ENCODE results near the gene RNPEPL1. TPM values are rescaled to one million over a fixed set of nuclear protein-coding genes. Genes with fewer than 3 reads are reported as not detected.
A peak's percentile ranks its signal among the peaks of the same experiment; 100 is the strongest.

The RNPEPL1 gene
- total RNA-seq, 1 donor from 2014 or later, result 4.5 TPM

DNA sequence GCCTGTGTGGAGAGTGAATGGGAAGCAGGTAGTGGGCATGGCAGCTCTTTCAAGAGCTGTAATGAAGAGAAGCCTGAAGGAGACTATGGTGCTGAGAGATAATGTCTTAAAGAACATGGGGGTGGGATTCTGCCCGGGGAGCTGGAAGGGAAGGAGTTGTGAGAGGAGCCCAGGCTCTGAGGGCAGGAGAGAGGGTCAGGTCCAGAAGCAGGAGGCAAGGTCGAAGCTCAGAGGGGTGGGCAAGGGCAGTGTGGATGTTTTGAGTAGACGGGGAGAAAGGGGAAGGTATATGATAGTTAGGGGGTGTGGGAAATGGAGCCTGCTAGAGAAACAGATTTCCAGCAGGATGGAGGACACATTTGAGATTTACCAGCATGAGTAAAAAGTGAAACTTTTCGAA is 20.4 kb downstream of the RNPEPL1 start:
- no peak for FAIRE-seq
- DNase-seq (ENCODE audit: low spot score in 2 of 2), result no peak

DNA sequence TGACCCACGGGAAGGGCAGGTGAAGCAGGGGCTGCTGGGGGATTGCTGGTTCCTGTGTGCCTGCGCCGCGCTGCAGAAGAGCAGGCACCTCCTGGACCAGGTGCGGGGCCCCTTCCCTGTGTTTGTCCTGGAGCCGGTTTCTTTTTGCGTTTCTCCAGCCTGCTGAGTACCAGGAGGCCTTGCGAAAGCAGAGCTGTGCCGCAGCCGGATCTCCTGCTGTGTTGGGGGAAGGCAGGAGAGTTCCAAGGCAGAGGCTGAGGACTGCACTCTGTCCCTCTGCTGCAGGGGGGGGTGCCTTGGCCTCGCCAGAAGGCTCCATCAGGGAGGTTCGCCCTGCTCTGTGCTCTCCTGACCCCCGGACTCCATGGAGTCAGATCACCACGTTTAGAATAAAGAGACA is 21.1 kb downstream of the RNPEPL1 start:
- FAIRE-seq, result no peak
- DNase-seq (ENCODE audit: low spot score in 2 of 2), result no peak

DNA sequence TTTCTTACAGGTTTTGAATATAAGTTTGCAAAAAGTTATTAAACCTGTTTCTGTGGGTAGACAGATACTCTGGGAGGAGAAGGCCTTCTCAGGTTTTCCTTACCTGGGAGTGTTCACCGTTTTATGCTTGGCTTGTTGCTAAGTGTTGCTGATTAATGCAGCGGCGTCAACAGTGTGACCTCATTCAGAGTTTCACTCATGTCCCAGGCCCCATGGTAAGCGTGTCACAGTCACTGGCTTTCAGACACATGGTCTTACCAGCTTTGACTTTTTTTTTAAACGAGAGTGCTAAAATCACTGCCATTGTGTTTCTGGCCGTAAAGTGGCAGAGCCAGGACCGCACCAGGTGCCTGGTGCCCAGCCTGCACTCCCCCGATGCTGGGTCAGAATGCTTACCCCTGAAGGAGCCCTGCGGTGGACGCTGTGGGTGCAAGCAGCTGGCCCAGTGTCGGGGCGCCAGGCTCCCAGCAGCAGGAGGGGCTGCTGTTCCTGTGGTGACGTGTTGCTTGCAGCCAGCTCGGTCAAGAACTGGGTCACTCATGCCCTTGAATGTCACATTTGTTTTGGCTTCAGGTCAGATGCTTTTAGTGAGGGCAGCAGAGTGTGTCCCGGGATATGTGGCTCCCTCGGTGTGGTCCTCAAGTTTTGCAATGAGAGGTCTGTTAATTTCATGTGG is 21.7 kb downstream of the RNPEPL1 start:
- FAIRE-seq (no peak), DNase-seq (ENCODE audit: low spot score in 2 of 2) (no peak)

DNA sequence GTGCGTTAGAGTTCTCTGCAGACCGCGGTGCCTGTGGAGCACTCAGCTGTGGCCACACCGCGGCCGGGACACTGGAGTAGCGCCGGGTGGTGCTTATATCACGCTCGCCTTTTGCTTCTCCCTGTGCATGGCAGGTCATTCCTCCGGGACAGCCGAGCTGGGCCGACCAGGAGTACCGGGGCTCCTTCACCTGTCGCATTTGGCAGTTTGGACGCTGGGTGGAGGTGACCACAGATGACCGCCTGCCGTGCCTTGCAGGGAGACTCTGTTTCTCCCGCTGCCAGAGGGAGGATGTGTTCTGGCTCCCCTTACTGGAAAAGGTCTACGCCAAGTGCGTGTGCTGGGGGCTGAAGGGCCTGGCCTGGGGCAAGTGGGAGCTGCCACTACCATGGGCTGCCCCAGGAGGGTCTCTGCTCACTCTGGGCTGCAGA is 22.4 kb downstream of the RNPEPL1 start:
- FAIRE-seq (no peak), DNase-seq (ENCODE audit: low spot score in 2 of 2) (no peak)

DNA sequence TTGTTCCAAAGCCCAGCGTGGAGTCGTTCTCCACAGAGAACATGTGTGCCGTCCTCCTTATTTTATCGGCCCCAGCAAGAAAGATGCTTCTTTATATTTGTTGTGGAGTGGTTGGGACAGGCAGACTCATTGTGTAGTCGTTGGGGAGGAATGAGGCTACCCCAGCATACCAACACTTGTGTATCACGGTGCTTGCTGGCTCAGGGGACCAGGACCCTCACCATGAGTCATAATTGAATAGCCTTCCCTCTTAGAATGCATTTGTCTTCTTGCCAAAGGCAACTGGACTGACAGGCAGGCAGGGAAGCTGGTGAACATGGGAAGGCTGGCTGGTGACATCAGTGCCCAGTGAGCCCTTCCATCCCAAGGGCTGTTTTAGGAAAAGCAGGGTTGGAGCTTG is 22.9 kb downstream of the RNPEPL1 start:
- DNase-seq (ENCODE audit: low spot score in 2 of 2), result no peak
- no peak for FAIRE-seq

DNA sequence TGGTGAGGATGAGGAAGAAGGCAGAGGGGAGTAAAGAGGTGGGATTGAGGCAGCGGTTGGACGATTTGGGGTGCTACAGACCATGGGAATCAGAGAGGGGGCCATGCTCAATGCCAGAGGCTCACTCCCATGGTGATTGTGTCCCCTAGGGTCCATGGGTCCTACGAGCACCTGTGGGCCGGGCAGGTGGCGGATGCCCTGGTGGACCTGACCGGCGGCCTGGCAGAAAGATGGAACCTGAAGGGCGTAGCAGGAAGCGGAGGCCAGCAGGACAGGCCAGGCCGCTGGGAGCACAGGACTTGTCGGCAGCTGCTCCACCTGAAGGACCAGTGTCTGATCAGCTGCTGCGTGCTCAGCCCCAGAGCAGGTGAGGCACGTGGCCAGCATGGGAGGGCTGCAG is 23.5 kb downstream of the RNPEPL1 start:
- no peak for FAIRE-seq

DNA sequence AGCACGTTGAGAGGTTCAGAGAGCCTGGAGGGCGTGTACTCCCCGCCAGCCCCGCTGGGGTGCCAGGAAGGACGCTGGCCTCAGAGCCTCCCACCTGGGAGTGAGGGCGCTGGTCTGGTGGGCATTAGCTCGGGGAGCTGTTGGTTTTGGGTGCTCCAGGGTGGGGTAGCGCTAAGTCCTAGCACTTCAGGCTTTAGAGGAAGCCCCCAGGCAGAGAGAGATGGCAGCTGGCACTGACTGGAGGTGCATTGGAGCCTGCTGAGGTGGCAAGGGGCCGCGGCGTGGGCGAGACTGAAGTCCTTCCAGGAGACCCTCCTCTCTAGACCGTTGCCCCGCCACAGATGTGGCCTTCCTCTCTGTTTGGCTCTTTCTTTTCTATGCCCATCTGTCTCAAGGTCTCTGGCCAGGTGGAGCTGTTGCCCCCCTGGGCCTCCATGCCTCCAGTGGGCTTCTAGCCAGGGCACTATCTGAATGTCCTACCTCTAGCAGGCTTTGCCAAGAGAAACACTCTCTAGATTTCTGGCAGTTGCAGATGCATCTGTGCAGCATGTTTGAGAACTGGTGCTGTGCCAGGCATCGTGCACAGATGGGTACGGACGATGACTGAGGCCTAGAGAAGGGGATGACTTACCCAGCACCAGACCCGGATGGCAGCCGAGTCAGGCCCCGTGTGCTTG is 24.9 kb downstream of the RNPEPL1 start:
- no peak for DNase-seq (ENCODE audit: low spot score in 2 of 2)
- no peak for FAIRE-seq

More for the DNA sequence above, 23.5 kb downstream of the RNPEPL1 start:
- DNase-seq (ENCODE audit: low spot score in 2 of 2), result no peak

DNA sequence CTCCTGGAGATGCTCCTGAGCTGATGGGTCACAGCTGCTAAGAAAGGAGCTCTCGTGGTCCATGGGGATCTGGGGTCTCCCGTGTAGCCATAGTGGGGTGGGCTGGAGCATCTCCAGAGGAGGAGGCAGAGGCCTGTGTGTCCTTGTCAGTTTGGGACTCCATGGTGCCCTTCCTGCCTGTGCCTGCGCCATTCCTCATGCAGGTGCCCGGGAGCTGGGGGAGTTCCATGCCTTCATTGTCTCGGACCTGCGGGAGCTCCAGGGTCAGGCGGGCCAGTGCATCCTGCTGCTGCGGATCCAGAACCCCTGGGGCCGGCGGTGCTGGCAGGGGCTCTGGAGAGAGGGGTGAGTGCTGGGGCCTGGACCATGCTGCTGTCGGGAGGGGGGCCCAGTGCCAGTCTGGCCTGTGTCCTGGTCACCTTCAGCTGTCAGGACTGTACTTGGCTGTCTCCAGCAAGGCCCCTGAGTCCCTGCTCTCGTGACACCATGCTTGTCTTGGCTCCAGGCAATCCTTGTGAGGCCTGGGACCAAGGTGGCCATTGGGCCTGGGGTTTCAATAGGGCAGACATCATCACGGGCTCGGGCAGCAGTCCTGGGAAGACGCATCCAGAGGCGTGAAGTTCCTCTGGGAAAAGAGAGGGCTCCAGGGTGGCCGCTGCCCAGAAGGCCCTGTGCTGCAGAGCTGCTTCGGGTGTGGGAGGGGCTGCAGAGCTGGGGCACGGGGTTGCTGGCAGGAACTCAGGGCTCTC is 25.6 kb downstream of the RNPEPL1 start:
- no peak for FAIRE-seq
- DNase-seq (ENCODE audit: low spot score in 2 of 2), result no peak

DNA sequence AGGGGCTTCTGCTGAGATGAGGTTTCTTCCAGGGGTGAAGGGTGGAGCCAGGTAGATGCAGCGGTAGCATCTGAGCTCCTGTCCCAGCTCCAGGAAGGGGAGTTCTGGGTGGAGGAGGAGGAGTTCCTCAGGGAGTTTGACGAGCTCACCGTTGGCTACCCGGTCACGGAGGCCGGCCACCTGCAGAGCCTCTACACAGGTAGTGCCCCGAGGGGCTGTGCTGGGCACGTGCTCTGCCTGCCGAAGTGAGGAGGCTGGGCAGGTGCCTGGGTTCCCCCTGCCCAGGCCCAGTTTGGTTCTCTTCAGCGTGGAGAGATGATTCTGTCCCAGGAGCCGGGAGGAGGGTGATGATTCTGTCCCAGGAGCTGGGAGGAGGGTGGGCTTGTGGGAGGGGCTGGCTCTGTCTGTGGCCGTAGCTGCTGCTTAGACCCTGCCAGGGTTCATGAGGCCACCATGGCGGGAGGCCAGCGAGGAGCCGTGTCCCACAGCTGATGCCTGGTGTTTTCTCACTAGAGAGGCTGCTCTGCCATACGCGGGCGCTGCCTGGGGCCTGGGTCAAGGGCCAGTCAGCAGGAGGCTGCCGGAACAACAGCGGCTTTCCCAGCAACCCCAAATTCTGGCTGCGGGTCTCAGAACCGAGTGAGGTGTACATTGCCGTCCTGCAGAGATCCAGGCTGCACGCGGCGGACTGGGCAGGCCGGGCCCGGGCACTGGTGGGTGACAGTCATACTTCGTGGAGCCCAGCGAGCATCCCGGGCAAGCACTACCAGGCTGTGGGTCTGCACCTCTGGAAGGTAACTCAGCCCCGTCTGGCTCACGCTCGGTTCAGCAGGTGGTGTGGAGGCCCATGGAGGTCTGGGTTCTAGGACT is 26.5 kb downstream of the RNPEPL1 start:
- FAIRE-seq (no peak), DNase-seq (ENCODE audit: low spot score in 2 of 2) (no peak)

DNA sequence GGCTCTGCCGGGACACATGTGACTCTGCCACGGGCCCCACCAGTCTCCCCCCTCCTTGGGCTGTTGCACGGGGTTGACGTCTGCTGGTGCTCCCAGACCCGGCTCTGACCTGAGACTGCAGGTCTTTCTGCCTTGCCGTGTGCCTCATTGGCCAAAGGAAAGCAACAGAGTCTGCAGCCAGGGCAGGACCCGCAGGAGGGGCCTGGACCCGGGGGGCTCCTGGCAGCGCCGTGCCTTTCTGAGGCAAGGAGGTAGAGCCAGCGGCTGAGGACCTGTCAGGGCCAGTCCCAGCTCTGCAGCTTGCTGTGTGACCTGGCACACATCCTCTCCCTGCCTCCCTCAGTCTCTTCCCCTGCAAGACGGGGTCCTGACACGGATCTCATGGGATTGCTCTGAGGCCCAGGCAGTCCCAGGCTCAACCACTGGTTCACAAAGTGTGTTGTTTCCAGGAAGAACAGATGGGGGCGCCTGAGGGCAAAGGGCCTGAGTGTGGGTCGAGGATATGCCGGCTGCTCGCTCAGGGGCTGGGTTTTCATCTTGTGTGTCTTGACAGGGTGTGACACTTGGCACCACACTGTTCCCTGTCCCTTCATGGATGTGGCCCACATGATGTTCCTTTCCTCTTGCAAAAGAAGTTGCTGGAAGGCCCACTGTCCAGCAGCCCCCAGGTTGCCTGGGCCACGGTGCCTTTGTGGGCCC is 27.2 kb downstream of the RNPEPL1 start:
- FAIRE-seq (no peak), DNase-seq (ENCODE audit: low spot score in 2 of 2) (no peak)

DNA sequence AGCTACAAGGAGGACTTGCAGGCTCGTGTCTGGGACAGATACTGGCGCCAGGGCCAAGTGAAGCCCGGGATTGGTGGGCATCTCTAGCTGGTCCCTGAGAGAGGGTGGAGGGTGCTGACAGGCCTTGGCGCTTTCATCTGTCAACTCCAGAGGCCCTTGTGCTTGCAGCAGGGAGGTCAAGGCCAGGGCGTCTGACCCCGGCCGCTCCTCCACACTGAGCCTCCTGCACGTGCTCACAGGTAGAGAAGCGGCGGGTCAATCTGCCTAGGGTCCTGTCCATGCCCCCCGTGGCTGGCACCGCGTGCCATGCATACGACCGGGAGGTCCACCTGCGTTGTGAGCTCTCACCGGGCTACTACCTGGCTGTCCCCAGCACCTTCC is 27.8 kb downstream of the RNPEPL1 start:
- DNase-seq (ENCODE audit: low spot score in 2 of 2) (no peak), FAIRE-seq (no peak)

DNA sequence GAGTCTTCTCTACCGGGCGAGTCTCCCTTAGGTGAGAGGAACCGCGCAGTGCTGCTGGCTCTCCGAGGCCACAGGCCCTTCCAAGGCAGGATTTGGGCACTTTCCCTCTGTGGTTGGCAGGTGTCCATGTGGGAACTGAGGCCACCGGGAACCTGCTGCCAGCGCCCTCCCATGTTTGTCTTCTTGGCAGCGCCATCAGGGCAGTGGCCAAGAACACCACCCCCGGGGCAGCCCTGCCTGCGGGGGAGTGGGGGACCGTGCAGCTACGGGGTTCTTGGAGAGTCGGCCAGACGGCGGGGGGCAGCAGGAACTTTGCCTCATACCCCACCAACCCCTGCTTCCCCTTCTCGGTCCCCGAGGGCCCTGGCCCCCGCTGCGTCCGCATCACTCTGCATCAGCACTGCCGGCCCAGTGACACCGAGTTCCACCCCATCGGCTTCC is 28.2 kb downstream of the RNPEPL1 start:
- FAIRE-seq (no peak), DNase-seq (ENCODE audit: low spot score in 2 of 2) (peak; percentile 63 to 77)

DNA sequence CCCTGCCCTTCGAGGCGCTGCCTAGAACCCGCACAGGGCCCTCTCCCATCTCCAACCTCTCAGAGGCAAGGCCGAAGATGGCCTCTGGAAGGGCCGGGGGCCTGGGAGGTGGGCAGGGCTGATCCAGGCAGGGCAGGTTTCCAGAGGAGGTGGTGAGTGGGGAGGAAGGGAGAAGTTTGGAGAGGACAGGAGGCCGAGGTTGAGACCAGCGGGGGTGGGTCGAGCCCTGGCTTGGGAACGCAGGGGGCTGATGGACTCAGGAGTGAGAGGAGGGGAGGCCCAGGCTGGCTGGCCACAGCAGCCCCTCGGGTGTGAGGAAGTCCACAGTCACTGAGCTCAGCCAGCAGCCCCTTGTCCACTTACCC is 28.8 kb downstream of the RNPEPL1 start:
- FAIRE-seq (no peak), DNase-seq (ENCODE audit: low spot score in 2 of 2) (no peak)

DNA sequence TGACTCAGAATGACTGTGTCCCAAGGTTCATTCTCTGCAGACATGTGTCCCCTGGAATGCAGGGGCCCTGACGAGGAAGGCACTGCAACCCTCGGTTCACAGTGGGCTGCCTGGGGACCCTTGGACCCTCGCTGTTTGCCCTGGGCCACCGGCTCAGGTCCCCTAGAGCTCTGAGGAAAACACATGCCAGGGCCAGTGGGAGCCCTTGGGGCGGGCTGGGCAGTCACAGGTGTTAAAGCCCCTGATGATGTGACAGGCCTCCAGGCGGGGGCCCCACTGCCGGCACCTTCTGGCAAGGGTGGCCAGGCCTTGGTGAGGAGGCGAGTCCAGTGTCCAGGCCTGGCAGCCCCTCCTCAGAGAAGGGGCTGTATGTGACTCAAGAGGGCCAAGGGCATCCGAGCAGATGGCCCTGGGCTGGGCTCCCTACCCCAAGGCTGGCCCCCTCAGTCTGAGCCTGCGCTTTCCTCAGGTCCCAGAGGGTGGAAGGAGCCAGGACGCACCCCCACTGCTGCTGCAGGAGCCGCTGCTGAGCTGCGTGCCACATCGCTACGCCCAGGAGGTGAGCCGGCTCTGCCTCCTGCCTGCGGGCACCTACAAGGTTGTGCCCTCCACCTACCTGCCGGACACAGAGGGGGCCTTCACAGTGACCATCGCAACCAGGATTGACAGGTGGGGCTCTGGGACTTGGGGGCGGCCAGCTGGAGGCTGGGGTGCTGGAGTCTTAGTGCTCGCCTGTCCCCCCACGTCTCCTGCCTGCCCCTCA is 29.3 kb downstream of the RNPEPL1 start:
- DNase-seq (ENCODE audit: low spot score in 2 of 2), result no peak
- FAIRE-seq, result no peak

DNA sequence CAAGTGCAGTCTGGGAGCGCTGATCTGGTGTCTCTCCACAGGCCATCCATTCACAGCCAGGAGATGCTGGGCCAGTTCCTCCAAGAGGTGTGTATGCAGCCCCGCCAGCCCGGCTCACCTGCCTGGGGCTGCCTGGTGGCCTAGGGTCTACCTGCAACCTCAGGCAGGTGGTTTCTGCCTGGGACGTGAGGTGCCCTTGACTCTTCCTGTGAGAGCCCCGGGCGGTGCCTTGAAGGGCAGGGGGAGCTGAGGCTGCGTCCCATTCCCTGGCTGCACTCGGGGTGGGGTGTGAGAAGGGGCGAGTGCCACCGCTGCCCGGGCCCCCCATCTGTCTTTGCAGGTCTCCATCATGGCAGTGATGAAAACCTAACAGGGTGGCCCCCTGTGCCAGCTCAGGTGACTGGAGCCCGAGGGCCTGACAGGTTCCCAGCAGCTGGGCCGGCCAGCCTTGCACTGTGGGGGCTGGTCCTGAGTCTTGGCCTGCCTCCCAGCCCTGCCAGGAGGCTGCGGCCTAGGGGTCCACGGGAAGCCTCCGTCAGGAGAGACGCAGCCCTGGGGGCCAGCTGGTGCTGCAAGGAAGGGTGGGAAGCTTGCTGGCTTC is 30.1 kb downstream of the RNPEPL1 start:
- no peak for FAIRE-seq
- no peak for DNase-seq (ENCODE audit: low spot score in 2 of 2)

DNA sequence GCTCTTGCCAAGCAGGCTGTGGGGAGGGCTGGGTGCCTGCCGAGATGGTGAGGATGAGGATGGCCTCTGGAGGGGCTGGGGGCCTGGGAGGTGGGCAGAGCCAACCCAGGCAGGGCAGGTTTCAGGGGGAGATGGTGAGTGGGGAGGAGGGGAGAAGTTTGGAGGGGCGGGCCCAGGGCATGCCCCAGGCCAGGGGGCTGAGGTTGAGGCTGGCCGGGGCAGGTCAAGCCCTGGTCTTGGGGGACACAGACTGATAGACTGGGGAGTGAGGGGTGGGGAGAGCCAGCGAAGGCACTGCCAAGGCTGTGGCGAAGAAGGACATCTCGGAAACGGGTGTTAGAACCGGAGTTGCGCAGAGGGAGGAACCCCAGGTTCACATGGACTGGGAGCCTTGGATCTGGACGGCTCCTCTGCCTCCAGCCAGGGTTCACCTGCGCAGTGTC is 30.9 kb downstream of the RNPEPL1 start:
- DNase-seq (ENCODE audit: low spot score in 2 of 2) (no peak), FAIRE-seq (no peak)

DNA sequence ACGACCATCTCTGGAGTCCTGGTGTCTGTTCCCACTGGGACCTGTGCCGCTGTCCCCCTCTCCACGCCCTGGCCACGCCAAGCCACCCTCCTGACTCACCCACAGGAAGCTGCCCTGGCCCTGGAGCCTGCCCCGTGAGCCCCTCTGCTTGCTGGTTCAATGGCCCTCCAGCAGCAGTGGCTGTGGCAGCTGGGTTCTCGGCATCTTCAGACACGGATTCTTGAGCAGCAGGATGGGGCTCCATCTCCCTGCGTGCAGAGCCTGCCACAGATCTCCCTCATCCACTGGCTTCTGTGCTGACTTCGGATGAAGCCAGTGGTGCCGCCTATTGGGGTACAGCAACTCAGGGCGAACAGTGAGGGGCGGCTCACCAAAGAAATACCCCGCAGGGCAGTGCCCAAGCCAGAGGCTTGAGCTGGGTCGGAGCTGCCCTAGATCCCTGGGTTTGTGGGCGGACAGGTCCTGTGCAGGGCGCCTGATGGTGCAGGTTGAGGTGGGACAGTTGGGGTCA is 32.2 kb downstream of the RNPEPL1 start:
- DNase-seq (ENCODE audit: low spot score in 2 of 2), result no peak
- FAIRE-seq, result no peak

DNA sequence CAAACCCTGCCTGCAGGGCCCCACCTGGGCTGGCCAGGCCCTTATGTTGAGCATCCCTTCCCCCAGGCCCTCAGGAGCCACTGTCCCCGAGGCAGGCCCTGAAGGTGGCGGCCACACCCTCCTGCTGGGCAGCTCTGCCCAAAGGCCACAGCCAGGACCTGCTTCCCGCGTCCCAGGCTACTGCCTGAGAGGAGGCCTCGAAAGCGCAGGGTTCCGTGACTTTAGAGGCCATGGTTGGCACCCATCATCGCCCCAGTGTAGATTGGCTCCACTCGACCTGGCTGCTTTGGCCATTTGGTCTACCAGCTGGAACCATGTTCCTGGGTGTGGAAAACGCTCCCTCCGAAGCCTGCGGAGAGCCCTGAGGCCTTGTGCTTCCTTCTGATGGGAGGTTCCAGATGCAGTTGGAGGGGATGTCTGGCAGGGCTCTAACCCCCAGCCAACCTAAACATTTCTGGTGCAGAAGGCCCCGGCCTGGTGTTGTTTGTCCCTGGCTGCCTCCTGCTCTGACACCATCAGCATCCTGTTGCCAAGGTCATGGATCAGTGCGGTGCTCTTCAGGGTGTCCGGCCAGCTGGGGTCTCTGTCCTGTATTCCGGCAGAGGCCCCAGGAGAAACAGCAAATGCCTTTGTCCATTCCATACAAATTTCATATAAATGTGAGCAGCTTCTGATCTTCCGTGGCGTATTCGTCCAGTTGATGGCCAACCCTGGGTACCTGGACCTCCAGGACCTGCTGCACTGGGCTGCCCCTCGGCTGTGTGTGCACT is 33.0 kb downstream of the RNPEPL1 start:
- DNase-seq (ENCODE audit: low spot score in 2 of 2) (no peak), FAIRE-seq (no peak)

All from frontal cortex (tissue), 4 donors.